ENCODE measurements around the gene PPID. TPM values are rescaled to one million over a fixed set of nuclear protein-coding genes. Genes with fewer than 3 reads are reported as not detected.
A peak's percentile ranks its signal among the peaks of the same experiment; 100 is the strongest.
"Not testable (repeated sequence)": the region's sequence is repeated elsewhere in the genome, so short reads cannot be mapped to it uniquely, and the experiment has no call there.

Gene PPID
- total RNA-seq, 4 donors from 2014 or later, result 22.2 to 27.6 (median 25.7) TPM

- TF ChIP-seq EP300 (IDR thresholded peaks at IDR 0.05), result no peak
- Histone ChIP-seq H3K4me3 (no peak overlapping the region), H3K27me3 (no peaks in the 10 kb centered on the region), H3K27ac (no peak overlapping the region), H3K4me1 (no peaks in the 10 kb centered on the region), H3K36me3 (no peaks in the 10 kb centered on the region), H3K9me3 (peaks cover 0 to 5% (median 0%) of the 10 kb centered on the region in 3 donors)
- WGBS, 2 donors (ENCODE audit: low coverage in 1 of 2), result 87 to 97% methylated on average over 3 to 5 of the region's 5 CpGs
- no peak for ATAC-seq
Observed at GRCh38 chr4:158754385-158755180, 31.4 kb upstream of the PPID start.

- WGBS, 2 donors (ENCODE audit: low coverage in 1 of 2), result 15 to 22% methylated on average over 3 of the region's 3 CpGs
- Histone ChIP-seq H3K27me3 (no peaks in the 10 kb centered on the region), H3K27ac (peak overlapping the region in 2 of 4 donors; percentile 30 to 52), H3K36me3 (no peaks in the 10 kb centered on the region), H3K4me1 (no peaks in the 10 kb centered on the region), H3K4me3 (no peak overlapping the region), H3K9me3 (no peaks in the 10 kb centered on the region)
- ATAC-seq, result no peak
- TF ChIP-seq EP300 (IDR thresholded peaks at IDR 0.05) (no peak), POLR2A (IDR thresholded peaks at IDR 0.05) (no peak), POLR2AphosphoS5 (IDR thresholded peaks at IDR 0.05) (no peak), CTCF (IDR thresholded peaks at IDR 0.05) (no peak)
Observed at GRCh38 chr4:158750379-158750778, 27.2 kb upstream of the PPID start.

GRCh38 chr4:158746537-158746936 is 23.3 kb upstream of the PPID start:
- not testable (repeated sequence) for H3K4me3 ChIP-seq, H3K27me3 ChIP-seq, H3K27ac ChIP-seq, ATAC-seq, H3K4me1 ChIP-seq, H3K36me3 ChIP-seq, H3K9me3 ChIP-seq
- WGBS, 2 donors (ENCODE audit: low coverage in 1 of 2), result no CpG with 5 or more reads among the region's 31 CpGs

- no peaks in the 10 kb centered on the region for H3K4me1 ChIP-seq
- no peaks in the 10 kb centered on the region for H3K27me3 ChIP-seq
- 56 to 88% methylated on average over 2 to 3 of the region's 3 CpGs for WGBS, 2 donors (ENCODE audit: low coverage in 1 of 2)
- no peak overlapping the region for H3K27ac ChIP-seq
- no peak for ATAC-seq
- TF ChIP-seq POLR2AphosphoS5 (IDR thresholded peaks at IDR 0.05) (no peak), POLR2A (IDR thresholded peaks at IDR 0.05) (no peak), EP300 (IDR thresholded peaks at IDR 0.05) (no peak), CTCF (IDR thresholded peaks at IDR 0.05) (no peak)
- no peaks in the 10 kb centered on the region for H3K9me3 ChIP-seq
- H3K4me3 ChIP-seq, result no peak overlapping the region
- H3K36me3 ChIP-seq, result no peaks in the 10 kb centered on the region
Observed at GRCh38 chr4:158741326-158742021, 18.3 kb upstream of the PPID start.

- Histone ChIP-seq H3K27me3 (no peaks in the 10 kb centered on the region), H3K36me3 (no peaks in the 10 kb centered on the region), H3K4me3 (no peak overlapping the region), H3K4me1 (no peaks in the 10 kb centered on the region), H3K27ac (no peak overlapping the region), H3K9me3 (no peaks in the 10 kb centered on the region)
- no peak for ATAC-seq
- no peak for TF ChIP-seq CTCF (IDR thresholded peaks at IDR 0.05)
- no peak for TF ChIP-seq POLR2A (IDR thresholded peaks at IDR 0.05)
- TF ChIP-seq EP300 (IDR thresholded peaks at IDR 0.05), result no peak
- no peak for TF ChIP-seq POLR2AphosphoS5 (IDR thresholded peaks at IDR 0.05)
- WGBS, 2 donors (ENCODE audit: low coverage in 1 of 2), result 85% methylated on average over 2 of the region's 2 CpGs; no CpG with 5 or more reads in 1 of the 2 donors
Observed at GRCh38 chr4:158739600-158739999, 16.4 kb upstream of the PPID start.

- H3K4me1 ChIP-seq, result no peaks in the 10 kb centered on the region
- H3K27me3 ChIP-seq, result no peaks in the 10 kb centered on the region
- H3K36me3 ChIP-seq, result no peaks in the 10 kb centered on the region
- no peaks in the 10 kb centered on the region for H3K9me3 ChIP-seq
- TF ChIP-seq EP300 (IDR thresholded peaks at IDR 0.05) (no peak), POLR2AphosphoS5 (IDR thresholded peaks at IDR 0.05) (no peak), CTCF (IDR thresholded peaks at IDR 0.05) (no peak), POLR2A (IDR thresholded peaks at IDR 0.05) (no peak)
- WGBS, 2 donors (ENCODE audit: low coverage in 1 of 2), result 94 to 97% methylated on average over 2 of the region's 2 CpGs
- H3K27ac ChIP-seq, result no peak overlapping the region
- ATAC-seq, result no peak
- H3K4me3 ChIP-seq, result no peak overlapping the region
Observed at GRCh38 chr4:158738866-158739265, 15.7 kb upstream of the PPID start.

Measured in gastroesophageal sphincter (tissue), 4 donors.